HepG2 (cell line): ENCODE results near the gene CHMP6. TPM values are rescaled to one million over a fixed set of nuclear protein-coding genes. Genes with fewer than 3 reads are reported as not detected.

Source experiments
- ATAC-seq: fragments of 200-7000 bp; cut with Tn5 transposase; 3 replicates; pipeline ENCODE4 v1.9.1; 2020; ENCODE audit warnings: mild to moderate bottlenecking, moderate library complexity
- BruUV-seq: library from RNA; stranded (reverse); fragments of 400-500 nt; replicated peaks from 2 replicates; lab custom pipeline; 2021; lab: Mats Ljungman, UMichigan
- CTCF ChIA-PET: fragments of 300-600 bp; formaldehyde crosslinking; extraction: SDS; loops from one replicate; lab custom pipeline; 2021; ENCODE audit warnings: low total read pairs, inconsistent platforms, low intra/inter-chr PET ratio; lab: Yijun Ruan, JAX
- POLR2A ChIA-PET: fragments of 350-600 bp; sonication (Branson Sonifier 250); formaldehyde crosslinking; loops from one replicate; lab custom pipeline; 2020; ENCODE audit warnings: antibody characterized with exemption, inconsistent platforms; lab: Yijun Ruan, JAX
- DNase-seq: peaks from one replicate; pipeline ENCODE4 v3.0.0-alpha.2; 2015; ENCODE audit warnings: low spot score
- FAIRE-seq: peaks from 3 replicates; lab custom pipeline; 2011; peaks lifted over from hg19 to GRCh38; lab: Jason Lieb, UNC
- H2AFZ ChIP-seq: one replicate; pipeline ENCODE4 v1.6.1; 2011; ENCODE audit warnings: low read length, inconsistent platforms
- H3K27ac ChIP-seq: fragments of 300-600 bp; 3 replicates; pipeline ENCODE4 v1.8.0; 2011; ENCODE audit warnings: mixed run types, mild to moderate bottlenecking, mixed read lengths, low read length, inconsistent platforms; ENCODE audit not compliant: insufficient read depth; ENCODE audit errors: extremely low read length
- H3K27me3 ChIP-seq, 2 experiments: fragments of 200-600 bp in 1 of 2; 2 replicates in 1 of 2; 3 replicates in 1 of 2; pipeline versions ENCODE4 v1.6.0 to v1.8.0; 2011; ENCODE audit warnings: low read length in 2 of 2, mild to moderate bottlenecking in 2 of 2, moderate library complexity in 2 of 2, inconsistent platforms in 1 of 2; ENCODE audit not compliant: insufficient read depth in 2 of 2, control insufficient read depth in 1 of 2
- H3K36me3 ChIP-seq, 2 experiments: fragments of 200-600 bp in 1 of 2; replicated peaks in 1 of 2; 2 replicates in 1 of 2; 3 replicates in 1 of 2; pipeline versions ENCODE4 v1.5.1 to v1.8.0; 2011; ENCODE audit warnings: low read length in 2 of 2, inconsistent platforms in 1 of 2; ENCODE audit not compliant: insufficient read depth in 2 of 2, control insufficient read depth in 1 of 2
- H3K4me1 ChIP-seq: 2 replicates; pipeline ENCODE4 v1.5.1; 2012; ENCODE audit warnings: low read length, inconsistent platforms; ENCODE audit not compliant: insufficient read depth
- H3K4me2 ChIP-seq: 2 replicates; pipeline ENCODE4 v1.6.0; 2011; ENCODE audit warnings: low read depth, low read length, inconsistent platforms
- H3K4me3 ChIP-seq, 3 experiments: fragments of 200-600 bp in 1 of 3; sonication (generic), shearing (Covaris generic) in 1 of 3; replicated peaks in 1 of 3; 2 replicates each; pipeline ENCODE4 v1.5.1; 2011 to 2016; ENCODE audit warnings: low read length in 3 of 3, inconsistent platforms in 2 of 3, low read depth in 2 of 3, mild to moderate bottlenecking in 2 of 3, control low read depth in 1 of 3, mixed read lengths in 1 of 3; ENCODE audit not compliant: insufficient read depth in 1 of 3
- H3K79me2 ChIP-seq: one replicate; pipeline ENCODE4 v1.6.1; 2011; ENCODE audit warnings: low read length, inconsistent platforms; ENCODE audit not compliant: insufficient read depth
- H3K9ac ChIP-seq: 2 replicates; pipeline ENCODE4 v1.6.0; 2011; ENCODE audit warnings: mild to moderate bottlenecking, low read depth, low read length, inconsistent platforms; ENCODE audit not compliant: insufficient read depth
- H3K9me3 ChIP-seq: 2 replicates; pipeline ENCODE4 v1.5.1; 2012; ENCODE audit warnings: mild to moderate bottlenecking, low read length
- H4K20me1 ChIP-seq: 2 replicates; pipeline ENCODE4 v1.6.0; 2011; ENCODE audit warnings: inconsistent platforms, mild to moderate bottlenecking, low read length, moderate library complexity; ENCODE audit not compliant: insufficient read depth
- BRD4 ChIP-seq: sonication (generic); formaldehyde crosslinking; IDR thresholded peaks from 2 replicates; pipeline ENCODE4 v1.4.0; 2020; ENCODE audit warnings: missing genetic modification reagents
- CBX5 ChIP-seq: sonication (generic); formaldehyde crosslinking; IDR thresholded peaks from 2 replicates; pipeline ENCODE4 v1.4.0; 2020; ENCODE audit warnings: missing genetic modification reagents, borderline replicate concordance
- FUBP1 ChIP-seq: sonication (generic); formaldehyde crosslinking; IDR thresholded peaks from 2 replicates; pipeline ENCODE4 v1.5.1; 2020; ENCODE audit warnings: missing genetic modification reagents, mild to moderate bottlenecking, borderline replicate concordance
- HINFP ChIP-seq: sonication (generic); formaldehyde crosslinking; IDR thresholded peaks from 2 replicates; pipeline ENCODE4 v1.4.0; 2020; ENCODE audit warnings: low read depth, mild to moderate bottlenecking, missing genetic modification reagents
- HNRNPK ChIP-seq: fragments of 200-400 bp; formaldehyde crosslinking; IDR thresholded peaks from 2 replicates; pipeline ENCODE4 v1.6.1; 2018; ENCODE audit warnings: low read length, low read depth, moderate library complexity, mild to moderate bottlenecking; ENCODE audit not compliant: poor library complexity, severe bottlenecking
- KDM2A ChIP-seq: sonication (generic); formaldehyde crosslinking; IDR thresholded peaks from 2 replicates; pipeline ENCODE4 v1.4.0; 2020; ENCODE audit warnings: low read depth, missing genetic modification reagents, borderline replicate concordance
- POLR2AphosphoS5 ChIP-seq: IDR thresholded peaks from 2 replicates; pipeline ENCODE4 v1.6.1; 2012; ENCODE audit warnings: low read depth, low read length
- RFX5 ChIP-seq: IDR thresholded peaks from 2 replicates; pipeline ENCODE4 v1.6.1; 2011; ENCODE audit warnings: low read depth, low read length, improper control_type of control experiment
- THAP11 ChIP-seq: IDR thresholded peaks from 2 replicates; pipeline ENCODE4 v1.6.1; 2016; ENCODE audit warnings: missing biosample characterization, missing genetic modification reagents
- ZNF234 ChIP-seq: sonication (generic); formaldehyde crosslinking; conservative IDR thresholded peaks from 2 replicates; pipeline ENCODE4 v1.5.1; 2020; ENCODE audit warnings: mild to moderate bottlenecking, missing genetic modification reagents
- ZSCAN29 ChIP-seq: sonication (generic); formaldehyde crosslinking; conservative IDR thresholded peaks from 2 replicates; pipeline ENCODE4 v1.4.0; 2020; ENCODE audit warnings: mild to moderate bottlenecking, missing genetic modification reagents
- WGBS: methylation state at CpG from one replicate; pipeline ENCODE4 v1.1.6; 2017; ENCODE audit warnings: low lambda C conversion rate; 5-methylcytosine and 5-hydroxymethylcytosine counted together
- in situ Hi-C: cut with HindIII; loops from 2 replicates; pipeline ENCODE4 v1.10.0; 2017; ENCODE audit warnings: low pct_unique_long_range_greater_than_20kb; ENCODE audit not compliant: extremely low pct_ligation_motif_present
- intact Hi-C: fragments of 100-400 bp; cut with micrococcal nuclease; formaldehyde crosslinking; loops from one replicate; pipeline ENCODE4 v1.10.0; 2022; ENCODE audit not compliant: unreplicated experiment
- polyA plus RNA-seq, 8 experiments: library from polyadenylated mRNA; depleted of rRNA in 3 of 8; stranded (reverse) in 7 of 8; unstranded in 1 of 8; fragments of >200 nt; fragmentation: Illumina TruSeq in 4 of 8; extraction: Trizol in 4 of 8; gene quantifications; 2 replicates each; pipeline versions ENCODE4 v1.2.1 to v1.2.3, GENCODE V29; 2011 to 2016; ENCODE audit warnings: low read depth in 4 of 8, missing spikeins in 1 of 8, mixed read lengths in 1 of 8; ENCODE audit not compliant: insufficient read depth in 1 of 8
- total RNA-seq, 5 experiments: library from RNA; depleted of rRNA; stranded (reverse); fragments of >200 nt; fragmentation: Illumina TruSeq; extraction: Trizol; gene quantifications; 2 replicates each; pipeline ENCODE4 v1.2.3, GENCODE V29; 2016; ENCODE audit warnings: low read depth in 1 of 5

CHMP6 gene
- total and polyA plus RNA-seq, 2 of the 13 experiments (the other 11 are each of a cell fraction or from before 2014, with no cell fraction given) = 11.1 to 24.2 TPM

- ChIA-PET POLR2A (no interaction called here), CTCF (no interaction called here)
- no peak for ATAC-seq
- BruUV-seq = no TSS peak
- Histone ChIP-seq H3K79me2 (no peaks in the 10 kb centered on the region), H3K36me3 (peaks cover 25 to 44% of the 10 kb centered on the region in 2 experiments; a peak in 4 of 5 replicates), H3K27ac (no peak overlapping the region), H3K9ac (no peak overlapping the region), H2AFZ (no peak overlapping the region), H3K4me3 (no peak overlapping the region), H3K9me3 (no peaks in the 10 kb centered on the region), H3K4me2 (no peak overlapping the region), H4K20me1 (no peaks in the 10 kb centered on the region), H3K4me1 (no peaks in the 10 kb centered on the region), H3K27me3 (no peaks in the 10 kb centered on the region)
- 96% methylated on average over 15 of the region's 17 CpGs for WGBS
- no peak for TF ChIP-seq KDM2A
- no peak for TF ChIP-seq FUBP1 (CRISPR knock-in tag)
- no peak for TF ChIP-seq RFX5
- no peak for TF ChIP-seq BRD4 (CRISPR knock-in tag)
- no peak for TF ChIP-seq CBX5 (CRISPR knock-in tag)
- TF ChIP-seq ZNF234 (CRISPR knock-in tag) = no peak
- TF ChIP-seq HNRNPK = no peak
- TF ChIP-seq POLR2AphosphoS5 = no peak
- no peak for TF ChIP-seq HINFP
- no peak for TF ChIP-seq ZSCAN29 (CRISPR knock-in tag)
- TF ChIP-seq THAP11 (CRISPR knock-in tag) = no peak
- no peak for FAIRE-seq
- in situ Hi-C loops = no loop called here
- DNase-seq = no peak
- intact Hi-C loops = no loop called here
These were observed 41.0 kb upstream of the CHMP6 start for GRCh38 chr17:80950466-80951120.
